Measurements from ENCODE around the gene A4GALT.

The A4GALT gene

GRCh38 chr22:42646569-42647525 lies 73.8 kb downstream of the A4GALT start:
- DNase-seq = no peak

GRCh38 chr22:42645938-42646568 lies 74.6 kb downstream of the A4GALT start:
- no peak for DNase-seq

- DNase-seq = no peak
Observed at GRCh38 chr22:42645341-42645937, 75.2 kb downstream of the A4GALT start.

GRCh38 chr22:42644422-42645340 lies 76.0 kb downstream of the A4GALT start:
- DNase-seq = no peak

GRCh38 chr22:42643634-42644421 lies 76.8 kb downstream of the A4GALT start:
- no peak for DNase-seq

- no peak for DNase-seq
Observed at GRCh38 chr22:42642806-42643633, 77.7 kb downstream of the A4GALT start.
